ENCODE data around the gene ZFYVE26. TPM values are rescaled to one million over a fixed set of nuclear protein-coding genes. Genes with fewer than 3 reads are reported as not detected.

Gene ZFYVE26
- total RNA-seq, 1 experiment from 2014 or later: 23.2 TPM

- H3K9me3 ChIP-seq: no peaks in the 10 kb centered on the region
- peaks cover 6% of the 10 kb centered on the region for H3K36me3 Mint-ChIP-seq (ENCODE audit: insufficient read depth, unreplicated experiment)
- H3K9me3 Mint-ChIP-seq (ENCODE audit: unreplicated experiment): no peaks in the 10 kb centered on the region
- no peaks in the 10 kb centered on the region for H3K27me3 ChIP-seq (replicated peaks; ENCODE audit: control insufficient read depth, insufficient read depth, low read length)
- no peaks in the 10 kb centered on the region for H3K4me1 Mint-ChIP-seq (ENCODE audit: low read depth, unreplicated experiment)
- no peak for DNase-seq
- ChIA-PET CTCF (no interaction called here), POLR2A (no interaction called here)
- no peaks in the 10 kb centered on the region for H3K27me3 Mint-ChIP-seq (ENCODE audit: insufficient read depth, unreplicated experiment)
- H3K4me3 ChIP-seq (ENCODE audit: low read depth, low read length): no peak overlapping the region
- H3K36me3 ChIP-seq (ENCODE audit: control insufficient read depth, insufficient read depth, low read length): no peaks in the 10 kb centered on the region
- no peak for TF ChIP-seq CTCF (IDR thresholded peaks at IDR 0.05; ENCODE audit: insufficient read depth in 1 of 2, low read depth in 1 of 2, low read length in 1 of 2, severe bottlenecking in 1 of 2, unreplicated experiment in 1 of 2)
- no peaks in the 10 kb centered on the region for H3K4me1 ChIP-seq
- no TSS peak for BruUV-seq (replicated peaks)
- intact Hi-C loops (cut with micrococcal nuclease; ENCODE audit: unreplicated experiment): no loop called here
- H3K27ac Mint-ChIP-seq (ENCODE audit: unreplicated experiment): no peak overlapping the region
- no peak overlapping the region for H3K4me3 Mint-ChIP-seq (ENCODE audit: unreplicated experiment)
These were observed 36.7 kb upstream of the ZFYVE26 start for GRCh38 chr14:67852926-67853604.

- intact Hi-C loops (cut with micrococcal nuclease; ENCODE audit: unreplicated experiment): no loop called here
- Mint-ChIP-seq H3K27ac (ENCODE audit: unreplicated experiment) (no peak overlapping the region), H3K36me3 (ENCODE audit: insufficient read depth, unreplicated experiment) (peaks cover 6% of the 10 kb centered on the region), H3K4me3 (ENCODE audit: unreplicated experiment) (no peak overlapping the region), H3K4me1 (ENCODE audit: low read depth, unreplicated experiment) (no peaks in the 10 kb centered on the region), H3K9me3 (ENCODE audit: unreplicated experiment) (peaks cover 10% of the 10 kb centered on the region), H3K27me3 (ENCODE audit: insufficient read depth, unreplicated experiment) (no peaks in the 10 kb centered on the region)
- no peak for TF ChIP-seq CTCF (IDR thresholded peaks at IDR 0.05; ENCODE audit: insufficient read depth in 1 of 2, low read depth in 1 of 2, low read length in 1 of 2, severe bottlenecking in 1 of 2, unreplicated experiment in 1 of 2)
- Histone ChIP-seq H3K4me1 (no peaks in the 10 kb centered on the region), H3K4me3 (ENCODE audit: low read depth, low read length) (no peak overlapping the region), H3K27me3 (replicated peaks; ENCODE audit: control insufficient read depth, insufficient read depth, low read length) (no peaks in the 10 kb centered on the region), H3K9me3 (no peaks in the 10 kb centered on the region), H3K36me3 (ENCODE audit: control insufficient read depth, insufficient read depth, low read length) (no peaks in the 10 kb centered on the region)
- BruUV-seq (replicated peaks): no TSS peak
- no peak for DNase-seq
- ChIA-PET CTCF (interaction anchor here (0.6 kb wide), 1 partner anchor 16 kb away, joined by 4 read pairs; no protein-coding TSS in a partner anchor), POLR2A (no interaction called here)
These were observed 35.5 kb upstream of the ZFYVE26 start for GRCh38 chr14:67851785-67852410.

- no peaks in the 10 kb centered on the region for H3K27me3 Mint-ChIP-seq (ENCODE audit: insufficient read depth, unreplicated experiment)
- no peak overlapping the region for H3K27ac Mint-ChIP-seq (ENCODE audit: unreplicated experiment)
- H3K9me3 Mint-ChIP-seq (ENCODE audit: unreplicated experiment): peaks cover 10% of the 10 kb centered on the region
- H3K4me3 Mint-ChIP-seq (ENCODE audit: unreplicated experiment): no peak overlapping the region
- H3K36me3 Mint-ChIP-seq (ENCODE audit: insufficient read depth, unreplicated experiment): peaks cover 6% of the 10 kb centered on the region
- Histone ChIP-seq H3K36me3 (ENCODE audit: control insufficient read depth, insufficient read depth, low read length) (no peaks in the 10 kb centered on the region), H3K4me3 (ENCODE audit: low read depth, low read length) (no peak overlapping the region), H3K9me3 (no peaks in the 10 kb centered on the region), H3K27me3 (replicated peaks; ENCODE audit: control insufficient read depth, insufficient read depth, low read length) (no peaks in the 10 kb centered on the region), H3K4me1 (no peaks in the 10 kb centered on the region)
- no peak for DNase-seq
- no peaks in the 10 kb centered on the region for H3K4me1 Mint-ChIP-seq (ENCODE audit: low read depth, unreplicated experiment)
- CTCF ChIA-PET: no interaction called here
- intact Hi-C loops (cut with micrococcal nuclease; ENCODE audit: unreplicated experiment): no loop called here
- no TSS peak for BruUV-seq (replicated peaks)
- POLR2A ChIA-PET: no interaction called here
- TF ChIP-seq CTCF (IDR thresholded peaks at IDR 0.05; ENCODE audit: insufficient read depth in 1 of 2, low read depth in 1 of 2, low read length in 1 of 2, severe bottlenecking in 1 of 2, unreplicated experiment in 1 of 2): no peak
These were observed 33.9 kb upstream of the ZFYVE26 start for GRCh38 chr14:67850066-67850830.

All from Caco-2 (cell line).